Fibroblast of lung (primary cell): ENCODE results near the gene NUDT14. TPM values are rescaled to one million over a fixed set of nuclear protein-coding genes. Genes with fewer than 3 reads are reported as not detected.

ENCODE experiments used
- DNase-seq, 2 donors: peaks; one replicate each; pipeline versions ENCODE4 v3.0.0 to v3.0.0-alpha.2; 2010; ENCODE audit warnings: low read depth in 2 of 2
- H2AFZ ChIP-seq: 2 replicates; pipeline ENCODE4 v1.5.1; 2012; ENCODE audit warnings: low read length, control low read depth, inconsistent platforms
- H3K27ac ChIP-seq: 2 replicates; pipeline ENCODE4 v1.5.1; 2011; ENCODE audit warnings: low read length, control low read depth; ENCODE audit not compliant: insufficient read depth
- H3K27me3 ChIP-seq: 2 replicates; pipeline ENCODE4 v1.5.1; 2011; ENCODE audit warnings: mild to moderate bottlenecking, low read length; ENCODE audit not compliant: control insufficient read depth, insufficient read depth
- H3K36me3 ChIP-seq: 2 replicates; pipeline ENCODE4 v1.5.1; 2011; ENCODE audit warnings: low read length; ENCODE audit not compliant: control insufficient read depth, insufficient read depth
- H3K4me1 ChIP-seq: 2 replicates; pipeline ENCODE4 v1.5.1; 2011; ENCODE audit warnings: low read length; ENCODE audit not compliant: control insufficient read depth, insufficient read depth; ENCODE audit errors: extremely low read depth
- H3K4me2 ChIP-seq: 2 replicates; pipeline ENCODE4 v1.5.1; 2011; ENCODE audit warnings: low read length, control low read depth; ENCODE audit not compliant: insufficient read depth; ENCODE audit errors: extremely low read depth
- H3K4me3 ChIP-seq, 4 experiments: fragments of 200-600 bp in 1 of 4; sonication (generic) in 1 of 4; replicated peaks in 1 of 4; 2 replicates each; pipeline ENCODE4 v1.5.1; 2011 to 2016; ENCODE audit warnings: low read length in 4 of 4, low read depth in 3 of 4, mild to moderate bottlenecking in 3 of 4, control low read depth in 2 of 4, inconsistent platforms in 1 of 4, mixed read lengths in 1 of 4; ENCODE audit not compliant: insufficient read depth in 1 of 4; ENCODE audit errors: control extremely low read depth in 1 of 4
- H3K79me2 ChIP-seq: 2 replicates; pipeline ENCODE4 v1.5.1; 2012; ENCODE audit warnings: mild to moderate bottlenecking, low read length, inconsistent platforms; ENCODE audit not compliant: control insufficient read depth, insufficient read depth
- H3K9ac ChIP-seq: 2 replicates; pipeline ENCODE4 v1.5.1; 2011; ENCODE audit warnings: mild to moderate bottlenecking, low read length, control low read depth; ENCODE audit not compliant: insufficient read depth
- H3K9me3 ChIP-seq: 2 replicates; pipeline ENCODE4 v1.5.1; 2012; ENCODE audit warnings: low read depth, low read length; ENCODE audit not compliant: control insufficient read depth, insufficient read depth
- H4K20me1 ChIP-seq: 2 replicates; pipeline ENCODE4 v1.5.1; 2011; ENCODE audit warnings: low read length; ENCODE audit not compliant: control insufficient read depth, insufficient read depth; ENCODE audit errors: extremely low read depth
- CTCF ChIP-seq, 2 donors: IDR thresholded peaks in 1 of 2; conservative IDR thresholded peaks in 1 of 2; 1 replicate in 1 of 2; 2 replicates in 1 of 2; pipeline ENCODE4 v1.5.1; 2011 to 2012; ENCODE audit warnings: low read length in 2 of 2, control low read depth in 1 of 2, inconsistent platforms in 1 of 2, low read depth in 1 of 2, mild to moderate bottlenecking in 1 of 2
- EZH2 ChIP-seq: IDR thresholded peaks from 2 replicates; pipeline ENCODE4 v1.5.1; 2012; ENCODE audit warnings: low read length, control low read depth, mild to moderate bottlenecking; ENCODE audit errors: missing control alignments
- polyA plus RNA-seq, 2 donors: library from polyadenylated mRNA; depleted of rRNA in 1 of 2; stranded (reverse) in 1 of 2; unstranded in 1 of 2; fragments of >200 nt; gene quantifications; 2 replicates each; pipeline ENCODE4 v1.2.1, GENCODE V29; 2011 to 2012; ENCODE audit warnings: missing spikeins in 1 of 2
- total RNA-seq: library from RNA; depleted of rRNA; stranded (reverse); fragments of >200 nt; gene quantifications from 2 replicates; pipeline ENCODE4 v1.2.1, GENCODE V29; 2014

The NUDT14 gene
- total and polyA plus RNA-seq, 2 donors (not counting 1 experiment from before 2014, with no cell fraction given), result 6.7 to 14.2 TPM

- Histone ChIP-seq H2AFZ (no peak overlapping the region), H3K27ac (no peak overlapping the region), H3K4me1 (no peaks in the 10 kb centered on the region), H3K9me3 (no peaks in the 10 kb centered on the region), H3K4me3 (no peak overlapping the region), H3K36me3 (no peaks in the 10 kb centered on the region), H3K79me2 (no peaks in the 10 kb centered on the region), H3K27me3 (no peaks in the 10 kb centered on the region), H3K9ac (no peak overlapping the region), H3K4me2 (no peak overlapping the region), H4K20me1 (no peaks in the 10 kb centered on the region)
- no peak for DNase-seq
- TF ChIP-seq EZH2 (no peak), CTCF (conservative IDR thresholded peaks at IDR 0.05 in 1 of 2, IDR thresholded peaks at IDR 0.05 in 1 of 2; ENCODE audit: low read depth in 1 of 2, low read length in 2 of 2) (no peak)
These were observed 37.0 kb downstream of the NUDT14 start for GRCh38 chr14:105144026-105144665.

GRCh38 chr14:105143451-105144025, 37.6 kb downstream of the NUDT14 start:
- Histone ChIP-seq H3K9ac (no peak overlapping the region), H3K4me2 (no peak overlapping the region), H4K20me1 (no peaks in the 10 kb centered on the region), H3K79me2 (no peaks in the 10 kb centered on the region), H3K4me3 (no peak overlapping the region), H3K27me3 (no peaks in the 10 kb centered on the region), H2AFZ (no peak overlapping the region), H3K27ac (no peak overlapping the region), H3K9me3 (no peaks in the 10 kb centered on the region), H3K36me3 (no peaks in the 10 kb centered on the region), H3K4me1 (no peaks in the 10 kb centered on the region)
- TF ChIP-seq CTCF (conservative IDR thresholded peaks at IDR 0.05 in 1 of 2, IDR thresholded peaks at IDR 0.05 in 1 of 2; ENCODE audit: low read depth in 1 of 2, low read length in 2 of 2) (no peak), EZH2 (no peak)
- DNase-seq, result no peak

GRCh38 chr14:105142651-105143450, 38.3 kb downstream of the NUDT14 start:
- Histone ChIP-seq H3K9ac (no peak overlapping the region), H3K36me3 (no peaks in the 10 kb centered on the region), H3K4me1 (no peaks in the 10 kb centered on the region), H3K9me3 (no peaks in the 10 kb centered on the region), H3K4me3 (no peak overlapping the region), H3K79me2 (no peaks in the 10 kb centered on the region), H3K27me3 (no peaks in the 10 kb centered on the region), H3K27ac (no peak overlapping the region), H4K20me1 (no peaks in the 10 kb centered on the region), H3K4me2 (no peak overlapping the region), H2AFZ (no peak overlapping the region)
- TF ChIP-seq CTCF (conservative IDR thresholded peaks at IDR 0.05 in 1 of 2, IDR thresholded peaks at IDR 0.05 in 1 of 2; ENCODE audit: low read depth in 1 of 2, low read length in 2 of 2), result no peak
- no peak for TF ChIP-seq EZH2
- DNase-seq, result no peak
